GM12878 (cell line): ENCODE measurements around the gene HSPA2. TPM values are rescaled to one million over a fixed set of nuclear protein-coding genes. Genes with fewer than 3 reads are reported as not detected.
A peak's percentile ranks its signal among the peaks of the same experiment; 100 is the strongest.

Source experiments
- ATAC-seq: fragments of 200-7000 bp; cut with Tn5 transposase; 3 replicates; pipeline ENCODE4 v1.9.1; 2020; ENCODE audit warnings: mild to moderate bottlenecking, moderate library complexity
- BruUV-seq: library from RNA; stranded (reverse); fragments of 400-500 nt; replicated peaks from 2 replicates; lab custom pipeline; 2021; lab: Mats Ljungman, UMichigan
- CTCF ChIA-PET: fragments of 300-600 bp; sonication (Branson Sonifier 250); formaldehyde crosslinking; extraction: SDS; loops from one replicate; lab custom pipeline; 2021; ENCODE audit warnings: inconsistent platforms; lab: Yijun Ruan, JAX
- POLR2A ChIA-PET: fragments of 350-600 bp; formaldehyde crosslinking; extraction: SDS; loops from one replicate; lab custom pipeline; 2021; ENCODE audit warnings: inconsistent platforms; lab: Charles Lee
- RAD21 ChIA-PET: fragments of 300-600 bp; sonication (Branson Sonifier 250); formaldehyde crosslinking; loops from one replicate; lab custom pipeline; 2023; ENCODE audit warnings: antibody characterized with exemption; ENCODE audit not compliant: unreplicated experiment; lab: Charles Lee
- SMC1A ChIA-PET: fragments of 300-600 bp; sonication (Branson Sonifier 250); formaldehyde crosslinking; loops from one replicate; lab custom pipeline; 2023; ENCODE audit not compliant: unreplicated experiment, uncharacterized antibody; lab: Charles Lee
- DNase-seq: peaks from one replicate; pipeline ENCODE4 v3.0.0-alpha.2; 2011; ENCODE audit warnings: low read depth, low spot score
- FAIRE-seq: peaks from 3 replicates; lab custom pipeline; 2011; peaks lifted over from hg19 to GRCh38; lab: Jason Lieb, UNC
- H2AFZ ChIP-seq: 2 replicates; pipeline ENCODE4 v1.6.0; 2011; ENCODE audit warnings: low read depth, low read length, control low read depth; ENCODE audit not compliant: control insufficient read depth
- H3K27ac ChIP-seq: 2 replicates; pipeline ENCODE4 v1.5.1; 2011; ENCODE audit warnings: control low read depth; ENCODE audit not compliant: control insufficient read depth, insufficient read depth
- H3K27me3 ChIP-seq, 2 experiments: replicated peaks in 1 of 2; 2 replicates each; pipeline versions ENCODE4 v1.6.0 to v1.6.1; 2011; ENCODE audit warnings: low read length in 1 of 2; ENCODE audit not compliant: control insufficient read depth in 2 of 2, insufficient read depth in 2 of 2
- H3K36me3 ChIP-seq, 2 experiments: 2 replicates each; pipeline ENCODE4 v1.5.1; 2011; ENCODE audit warnings: low read length in 1 of 2; ENCODE audit not compliant: control insufficient read depth in 2 of 2, insufficient read depth in 2 of 2
- H3K4me1 ChIP-seq: 2 replicates; pipeline ENCODE4 v1.6.1; 2011; ENCODE audit warnings: mild to moderate bottlenecking, low read length, moderate library complexity, mixed read lengths; ENCODE audit not compliant: control insufficient read depth, insufficient read depth
- H3K4me2 ChIP-seq: 2 replicates; pipeline ENCODE4 v1.6.0; 2011; ENCODE audit warnings: control low read depth; ENCODE audit not compliant: control insufficient read depth, insufficient read depth
- H3K4me3 ChIP-seq: fragments of 200-600 bp; sonication (generic); 2 replicates; pipeline ENCODE4 v1.5.1; 2016
- H3K79me2 ChIP-seq: 2 replicates; pipeline ENCODE4 v1.6.0; 2011; ENCODE audit warnings: low read length; ENCODE audit not compliant: control insufficient read depth, insufficient read depth
- H3K9ac ChIP-seq: 2 replicates; pipeline ENCODE4 v1.8.0; 2011; ENCODE audit warnings: low read length, control low read depth, mixed read lengths; ENCODE audit not compliant: control insufficient read depth, insufficient read depth
- H3K9me3 ChIP-seq: replicated peaks from 3 replicates; pipeline ENCODE4 v1.5.1; 2011; ENCODE audit warnings: mild to moderate bottlenecking, low read length; ENCODE audit not compliant: control insufficient read depth, insufficient read depth
- H4K20me1 ChIP-seq: 2 replicates; pipeline ENCODE4 v1.6.0; 2011; ENCODE audit not compliant: control insufficient read depth, insufficient read depth
- BHLHE40 ChIP-seq, 2 experiments: fragments of 450-650 bp in 1 of 2; IDR thresholded peaks; 2 replicates each; pipeline ENCODE4 v1.6.1; 2011 to 2017; ENCODE audit warnings: low read depth in 2 of 2, borderline replicate concordance in 1 of 2, improper control_type of control experiment in 1 of 2, low read length in 1 of 2, mild to moderate bottlenecking in 1 of 2
- BMI1 ChIP-seq: fragments of 450-650 bp; IDR thresholded peaks from 2 replicates; pipeline ENCODE4 v1.6.1; 2016; ENCODE audit warnings: mild to moderate bottlenecking, moderate library complexity, borderline replicate concordance
- CHD1 ChIP-seq: IDR thresholded peaks from 2 replicates; pipeline ENCODE4 v1.6.1; 2012; ENCODE audit warnings: low read depth, low read length, improper control_type of control experiment
- ESRRA ChIP-seq: IDR thresholded peaks from 2 replicates; pipeline ENCODE4 v1.6.1; 2012; ENCODE audit warnings: mild to moderate bottlenecking, low read length, improper control_type of control experiment
- FOXM1 ChIP-seq: IDR thresholded peaks from 2 replicates; pipeline ENCODE4 v1.6.1; 2012; ENCODE audit warnings: low read depth, mild to moderate bottlenecking, inconsistent platforms, low read length, moderate library complexity
- GATAD2B ChIP-seq: fragments of 450-650 bp; conservative IDR thresholded peaks from 2 replicates; pipeline ENCODE4 v1.6.1; 2017; ENCODE audit warnings: low read depth, mild to moderate bottlenecking, moderate library complexity
- MTA3 ChIP-seq: IDR thresholded peaks from 2 replicates; pipeline ENCODE4 v1.6.1; 2012; ENCODE audit warnings: low read length, inconsistent platforms, borderline replicate concordance
- MYB ChIP-seq: fragments of 150-350 bp; IDR thresholded peaks from 2 replicates; pipeline ENCODE4 v1.6.1; 2014; ENCODE audit warnings: mild to moderate bottlenecking, low read depth, low read length, borderline replicate concordance
- MYC ChIP-seq: IDR thresholded peaks from 2 replicates; pipeline ENCODE4 v1.6.1; 2011; ENCODE audit warnings: mild to moderate bottlenecking, low read length, moderate library complexity, inconsistent platforms; ENCODE audit not compliant: insufficient read depth, insufficient replicate concordance, insufficient read length, severe bottlenecking
- PBX3 ChIP-seq: IDR thresholded peaks from 2 replicates; pipeline ENCODE4 v1.6.1; 2011; ENCODE audit warnings: mild to moderate bottlenecking, low read depth, low read length, moderate library complexity; ENCODE audit not compliant: insufficient replicate concordance
- POLR2AphosphoS5 ChIP-seq: IDR thresholded peaks from 2 replicates; pipeline ENCODE4 v1.6.1; 2011; ENCODE audit warnings: mild to moderate bottlenecking, low read length, inconsistent platforms
- RB1 ChIP-seq: fragments of 450-650 bp; formaldehyde crosslinking; IDR thresholded peaks from 2 replicates; pipeline ENCODE4 v1.6.1; 2017; ENCODE audit warnings: mild to moderate bottlenecking, borderline replicate concordance
- SMC3 ChIP-seq: IDR thresholded peaks from 2 replicates; pipeline ENCODE4 v1.6.1; 2011; ENCODE audit warnings: low read length, improper control_type of control experiment, borderline replicate concordance
- ZBED1 ChIP-seq: IDR thresholded peaks from 2 replicates; pipeline ENCODE4 v1.6.1; 2016; ENCODE audit warnings: borderline replicate concordance
- ZNF217 ChIP-seq: fragments of 450-650 bp; IDR thresholded peaks from 2 replicates; pipeline ENCODE4 v1.6.1; 2017; ENCODE audit warnings: antibody characterized with exemption, mild to moderate bottlenecking
- WGBS: methylation state at CpG from one replicate; pipeline ENCODE4 v1.1.6; 2016; ENCODE audit warnings: low lambda C conversion rate; ENCODE audit not compliant: insufficient replicate concordance, insufficient coverage; ENCODE audit errors: missing lambda C conversion rate; 5-methylcytosine and 5-hydroxymethylcytosine counted together
- in situ Hi-C: fragments of 300-500 bp; cut with MboI; formaldehyde crosslinking; loops from 9 replicates; pipeline ENCODE4 v1.14.3; 2018; ENCODE audit warnings: mixed read lengths
- intact Hi-C: fragments of 100-400 bp; cut with micrococcal nuclease; formaldehyde crosslinking; loops from one replicate; pipeline ENCODE4 v1.14.2; 2022; ENCODE audit not compliant: unreplicated experiment
- polyA plus RNA-seq, 11 experiments: library from polyadenylated mRNA; depleted of rRNA in 4 of 11; unstranded in 6 of 11; stranded (reverse) in 5 of 11; fragments of >200 nt; fragmentation: Nextera tagmentation in 4 of 11; fragmentation: Illumina TruSeq in 1 of 11; extraction: Ambion mirVana in 4 of 11; extraction: Trizol in 1 of 11; gene quantifications; 1 replicate in 1 of 11; 2 replicates in 10 of 11; pipeline versions ENCODE4 v1.2.1 to v1.2.3, GENCODE V29; 2011 to 2016; ENCODE audit warnings: inconsistent platforms in 2 of 11, missing spikeins in 2 of 11, low read depth in 1 of 11
- total RNA-seq, 4 experiments: library from RNA; depleted of rRNA in 3 of 4; stranded (reverse); fragments of >200 nt in 3 of 4; fragmentation: Illumina TruSeq in 1 of 4; extraction: Trizol in 1 of 4; gene quantifications; 2 replicates each; pipeline versions ENCODE4 v1.2.1 to v1.2.3, GENCODE V29; 2013 to 2021

Gene HSPA2
- total and polyA plus RNA-seq, 10 of the 15 experiments (the other 5 are each of a cell fraction or from before 2014, with no cell fraction given): 0.02 to 1.2 (median 0.65) TPM

- no peaks in the 10 kb centered on the region for H3K9me3 ChIP-seq
- BruUV-seq: no TSS peak
- H4K20me1 ChIP-seq: no peaks in the 10 kb centered on the region
- CTCF ChIA-PET: interaction anchor here (0.7 to 1.5 kb wide), 2 partner anchors 12 to 1120 kb away, joined by 3 read pairs; no protein-coding TSS in a partner anchor
- no peak overlapping the region for H3K4me3 ChIP-seq
- H3K79me2 ChIP-seq: no peaks in the 10 kb centered on the region
- H3K27ac ChIP-seq: no peak overlapping the region
- intact Hi-C loops: no loop called here
- FAIRE-seq (no peak), DNase-seq (no peak), ATAC-seq (no peak)
- RAD21 ChIA-PET: no interaction called here
- POLR2A ChIA-PET: interaction anchor here (0.6 kb wide), 1 partner anchor 1796 kb away, joined by 3 read pairs; no protein-coding TSS in a partner anchor
- no peak overlapping the region for H3K4me2 ChIP-seq
- in situ Hi-C loops: no loop called here
- H2AFZ ChIP-seq: no peak overlapping the region
- no peaks in the 10 kb centered on the region for H3K36me3 ChIP-seq
- H3K9ac ChIP-seq: no peak overlapping the region
- peaks cover 3 to 14% of the 10 kb centered on the region in 2 experiments for H3K27me3 ChIP-seq
- WGBS: 40% methylated on average over 7 of the region's 7 CpGs
- SMC1A ChIA-PET: interaction anchor here (0.7 kb wide), 1 partner anchor 148 kb away, joined by 3 read pairs; no protein-coding TSS in a partner anchor
- no peaks in the 10 kb centered on the region for H3K4me1 ChIP-seq
- TF ChIP-seq CHD1: no peak
- TF ChIP-seq GATAD2B: no peak
- no peak for TF ChIP-seq MYC
- TF ChIP-seq MTA3: no peak
- peak; percentile 81 for TF ChIP-seq BMI1
Observed at GRCh38 chr14:64550621-64551333, 10.2 kb downstream of the HSPA2 start.

GRCh38 chr14:64554556-64554955 is 14.0 kb downstream of the HSPA2 start:
- no peak; the same call in 2 of the 3 replicates for ATAC-seq
- 55% methylated on average over 4 of the region's 4 CpGs for WGBS
- H2AFZ ChIP-seq: no peak overlapping the region
- POLR2A ChIA-PET: no interaction called here
- DNase-seq: no peak
- FAIRE-seq: no peak
- no peak overlapping the region for H3K9ac ChIP-seq
- no peaks in the 10 kb centered on the region for H3K4me1 ChIP-seq
- CTCF ChIA-PET: interaction anchor here (0.7 to 1.2 kb wide), 3 partner anchors 11 to 200 kb away, joined by 3 to 6 read pairs (median 4); no protein-coding TSS in a partner anchor
- H3K79me2 ChIP-seq: no peaks in the 10 kb centered on the region
- no peaks in the 10 kb centered on the region for H3K36me3 ChIP-seq
- no peaks in the 10 kb centered on the region for H3K9me3 ChIP-seq
- in situ Hi-C loops (no loop called here), intact Hi-C loops (no loop called here)
- SMC1A ChIA-PET: no interaction called here
- RAD21 ChIA-PET: no interaction called here
- H3K4me3 ChIP-seq: no peak overlapping the region
- BruUV-seq: no TSS peak
- H4K20me1 ChIP-seq: no peaks in the 10 kb centered on the region
- no peak overlapping the region for H3K27ac ChIP-seq
- no peak overlapping the region for H3K4me2 ChIP-seq
- H3K27me3 ChIP-seq: peaks cover 3 to 14% of the 10 kb centered on the region in 2 experiments
- TF ChIP-seq ZBED1: no peak
- TF ChIP-seq ESRRA: no peak
- TF ChIP-seq RB1: no peak
- TF ChIP-seq ZNF217: no peak
- TF ChIP-seq SMC3: no peak
- no peak for TF ChIP-seq PBX3
- no peak for TF ChIP-seq FOXM1
- TF ChIP-seq MYB: no peak
- no peak for TF ChIP-seq POLR2AphosphoS5
- TF ChIP-seq BHLHE40 (IDR thresholded peaks at IDR 0.05; ENCODE audit: borderline replicate concordance in 1 of 2, low read depth in 2 of 2, low read length in 1 of 2): no peak
